ENCODE data around the gene HCFC1R1.
A peak's percentile ranks its signal among the peaks of the same experiment; 100 is the strongest.

HCFC1R1 gene

GRCh38 chr16:2980227-2981176 lies 43.2 kb downstream of the HCFC1R1 start, which contains the start of gene PKMYT1:
Gene PKMYT1, minus strand, starts transcription at chr16:2980446. Its CDS starts 789 bp downstream, at chr16:2979657.
- FAIRE-seq (peak; percentile 82), DNase-seq (ENCODE audit: insufficient read length, low spot score) (peak; percentile 99)

DNA sequence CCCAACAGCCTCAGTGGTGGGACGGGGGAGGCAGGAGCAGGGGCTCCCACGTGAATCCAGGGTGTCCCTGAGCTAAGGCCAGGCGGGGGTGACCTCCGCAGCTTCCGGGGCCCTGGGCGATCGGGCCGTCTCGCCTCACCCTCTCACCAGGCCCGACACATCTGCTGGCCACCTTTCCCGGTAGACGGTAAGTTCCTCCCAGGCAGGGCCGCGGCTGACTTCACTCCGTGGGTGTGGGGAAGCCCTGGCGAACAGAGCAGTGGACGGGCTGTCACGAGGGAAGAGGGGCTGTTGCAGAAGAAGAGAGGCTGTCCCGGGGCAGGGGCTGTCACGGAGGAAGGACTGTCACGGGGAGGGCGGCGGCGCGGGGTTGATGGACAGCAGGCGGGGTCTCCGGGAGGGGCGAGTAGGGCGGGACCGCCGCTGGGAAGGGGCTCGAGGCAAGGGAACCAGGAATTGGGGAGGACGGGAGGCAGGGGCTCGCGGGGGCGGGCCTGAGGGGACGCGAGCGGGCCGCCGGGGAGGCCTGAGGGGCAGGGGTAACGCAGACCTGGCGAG lies 44.0 kb downstream of the HCFC1R1 start:
- FAIRE-seq, result peak; percentile 26
- DNase-seq (ENCODE audit: insufficient read length, low spot score), result no peak

GRCh38 chr16:2977440-2977839 lies 46.3 kb downstream of the HCFC1R1 start:
- no peak for DNase-seq (ENCODE audit: insufficient read length, low spot score)
- FAIRE-seq, result no peak

GRCh38 chr16:2976673-2977072 lies 47.1 kb downstream of the HCFC1R1 start:
- FAIRE-seq (no peak), DNase-seq (ENCODE audit: insufficient read length, low spot score) (no peak)

DNA sequence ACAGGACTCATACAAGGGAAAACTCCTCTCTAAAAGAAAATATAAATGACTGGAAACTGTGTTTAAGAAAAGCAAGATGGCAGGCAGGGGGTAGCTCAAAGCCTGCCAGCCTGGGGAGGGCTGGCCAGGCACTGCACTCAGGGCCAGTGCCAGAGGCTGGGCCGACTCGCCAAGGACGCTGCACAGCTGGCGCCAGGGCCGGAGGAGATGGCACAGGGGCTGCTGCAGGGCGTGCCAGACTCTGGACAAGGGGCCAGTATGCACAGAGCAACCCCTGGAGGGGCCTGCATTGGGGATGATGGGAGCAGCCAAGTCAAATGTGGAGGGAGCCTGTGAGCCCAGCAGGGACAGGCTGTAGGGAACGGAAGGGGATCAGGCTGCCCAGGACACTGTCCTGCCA lies 47.5 kb downstream of the HCFC1R1 start:
- DNase-seq (ENCODE audit: insufficient read length, low spot score) (no peak), FAIRE-seq (no peak)

DNA sequence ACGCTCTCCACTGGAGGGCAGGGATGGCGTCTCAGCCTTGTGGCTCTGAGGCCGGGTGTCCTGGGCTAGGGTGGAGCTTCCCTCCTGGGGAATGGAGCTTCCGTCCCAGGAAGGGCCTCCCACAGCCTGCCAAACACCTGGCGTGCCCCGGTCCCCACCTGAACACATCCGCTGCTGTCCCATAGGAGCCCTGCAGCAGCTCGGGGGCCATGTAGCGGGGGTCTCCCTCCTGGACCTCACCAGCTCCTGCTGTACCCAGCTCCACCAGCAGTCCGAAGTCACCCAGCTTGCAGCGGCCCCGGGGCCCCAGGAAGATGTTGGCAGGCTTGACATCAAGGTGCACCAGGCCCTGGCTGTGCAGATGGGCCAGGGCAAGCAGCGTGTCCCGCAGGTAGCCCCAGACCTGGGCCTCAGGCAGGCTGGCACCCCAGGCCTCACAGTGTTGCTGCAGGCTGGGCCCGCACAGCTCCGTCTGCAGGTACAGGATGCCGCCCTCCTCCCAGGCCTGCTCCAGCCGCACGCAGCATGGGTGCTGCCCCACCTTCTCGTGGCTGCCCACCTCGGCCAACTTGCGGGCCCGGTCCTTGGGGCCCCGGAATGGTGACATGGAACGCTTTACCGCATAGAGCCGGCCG lies 48.5 kb downstream of the HCFC1R1 start:
- DNase-seq (ENCODE audit: insufficient read length, low spot score), result no peak
- FAIRE-seq, result no peak

- no peak for FAIRE-seq
- no peak for DNase-seq (ENCODE audit: insufficient read length, low spot score)
Observed at GRCh38 chr16:2974319-2975056, 49.3 kb downstream of the HCFC1R1 start.

GRCh38 chr16:2973605-2974318 lies 50.0 kb downstream of the HCFC1R1 start:
- FAIRE-seq, result no peak

DNA sequence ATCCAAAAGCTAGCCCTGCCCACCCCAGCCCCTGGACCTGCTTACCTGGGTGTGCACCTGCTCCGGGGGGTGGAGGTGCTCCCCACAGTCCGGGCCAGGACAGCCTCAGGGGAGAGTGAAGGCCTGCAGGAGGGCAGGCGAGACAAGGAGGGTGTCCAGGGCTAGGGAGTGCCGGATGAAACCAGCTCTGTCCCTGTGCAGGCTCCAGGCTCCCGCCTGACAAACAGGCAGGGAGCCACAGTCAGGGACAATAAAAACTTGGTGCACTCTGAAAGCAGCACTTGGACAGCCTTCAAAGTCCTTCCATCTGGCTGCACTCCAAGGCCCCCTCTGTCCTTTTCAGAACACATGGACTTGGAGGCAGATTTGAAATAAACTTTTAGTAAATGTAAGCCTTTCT lies 50.6 kb downstream of the HCFC1R1 start:
- DNase-seq (ENCODE audit: insufficient read length, low spot score), result no peak
- no peak for FAIRE-seq

More at GRCh38 chr16:2973605-2974318, 50.0 kb downstream of the HCFC1R1 start:
- no peak for DNase-seq (ENCODE audit: insufficient read length, low spot score)
